ENCODE results near the gene UXT. TPM values are rescaled to one million over a fixed set of nuclear protein-coding genes. Genes with fewer than 3 reads are reported as not detected.

UXT gene
- total RNA-seq (100 to 1,000 TPM; 102 to 159 (median 143) TPM), polyA plus RNA-seq (100 to 1,000 TPM; 175 to 334 (median 238) TPM)

GRCh38 chrX:47658684-47659420 lies at the start of gene UXT:
Gene UXT, minus strand, starts transcription at chrX:47659180. Its CDS starts 253 bp downstream, at chrX:47658927.
- Histone ChIP-seq H3K4me1 (peaks cover 0 to 4% (median 0%) of the 10 kb centered on the region in 4 donors), H3K27ac (peak within 1 kb of the TSS; percentile 91 to 93 (median 92)), H3K9me3 (no peaks in the 10 kb centered on the region), H3K36me3 (peaks cover 0 to 17% (median 5%) of the 10 kb centered on the region in 4 donors), H3K27me3 (no peaks in the 10 kb centered on the region), H3K4me3 (peak within 1 kb of the TSS; percentile 46 to 65 (median 60))
- WGBS, 2 donors: 0 to 1% methylated on average over 54 of the region's 54 CpGs
- intact Hi-C loops (cut with DNase I): loop anchor here (5.0 to 10.0 kb wide), 3 partner anchors 178 to 1386 kb away; partner anchors contain the start of genes TFE3 and ZNF81
- peak; percentile 98 for DNase-seq
- peak; percentile 64 to 70 for TF ChIP-seq POLR2A (IDR thresholded peaks at IDR 0.05)
- no peak for TF ChIP-seq EP300 (IDR thresholded peaks at IDR 0.05)
- peak; percentile 78 to 88 (median 83) for TF ChIP-seq POLR2AphosphoS5 (IDR thresholded peaks at IDR 0.05)

GRCh38 chrX:47707031-47707780 lies 48.2 kb upstream of the UXT start:
- H3K9me3 ChIP-seq: no peaks in the 10 kb centered on the region
- TF ChIP-seq EP300 (IDR thresholded peaks at IDR 0.05) (no peak), POLR2AphosphoS5 (IDR thresholded peaks at IDR 0.05) (no peak), POLR2A (IDR thresholded peaks at IDR 0.05) (no peak)
- TF ChIP-seq, protein P1, sequence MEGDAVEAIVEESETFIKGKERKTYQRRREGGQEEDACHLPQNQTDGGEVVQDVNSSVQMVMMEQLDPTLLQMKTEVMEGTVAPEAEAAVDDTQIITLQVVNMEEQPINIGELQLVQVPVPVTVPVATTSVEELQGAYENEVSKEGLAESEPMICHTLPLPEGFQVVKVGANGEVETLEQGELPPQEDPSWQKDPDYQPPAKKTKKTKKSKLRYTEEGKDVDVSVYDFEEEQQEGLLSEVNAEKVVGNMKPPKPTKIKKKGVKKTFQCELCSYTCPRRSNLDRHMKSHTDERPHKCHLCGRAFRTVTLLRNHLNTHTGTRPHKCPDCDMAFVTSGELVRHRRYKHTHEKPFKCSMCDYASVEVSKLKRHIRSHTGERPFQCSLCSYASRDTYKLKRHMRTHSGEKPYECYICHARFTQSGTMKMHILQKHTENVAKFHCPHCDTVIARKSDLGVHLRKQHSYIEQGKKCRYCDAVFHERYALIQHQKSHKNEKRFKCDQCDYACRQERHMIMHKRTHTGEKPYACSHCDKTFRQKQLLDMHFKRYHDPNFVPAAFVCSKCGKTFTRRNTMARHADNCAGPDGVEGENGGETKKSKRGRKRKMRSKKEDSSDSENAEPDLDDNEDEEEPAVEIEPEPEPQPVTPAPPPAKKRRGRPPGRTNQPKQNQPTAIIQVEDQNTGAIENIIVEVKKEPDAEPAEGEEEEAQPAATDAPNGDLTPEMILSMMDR (IDR thresholded peaks at IDR 0.05): no peak
- no peaks in the 10 kb centered on the region for H3K27me3 ChIP-seq
- H3K36me3 ChIP-seq: no peaks in the 10 kb centered on the region
- DNase-seq: no peak
- no peaks in the 10 kb centered on the region for H3K4me1 ChIP-seq
- no peak overlapping the region for H3K27ac ChIP-seq
- intact Hi-C loops (cut with DNase I): no loop called here
- WGBS, 2 donors: 72 to 81% methylated on average over 7 of the region's 7 CpGs
- H3K4me3 ChIP-seq: no peak overlapping the region

- no peak overlapping the region for H3K27ac ChIP-seq
- intact Hi-C loops (cut with DNase I): no loop called here
- no peak for DNase-seq
Observed at GRCh38 chrX:47706575-47706974, 47.6 kb upstream of the UXT start.

DNA sequence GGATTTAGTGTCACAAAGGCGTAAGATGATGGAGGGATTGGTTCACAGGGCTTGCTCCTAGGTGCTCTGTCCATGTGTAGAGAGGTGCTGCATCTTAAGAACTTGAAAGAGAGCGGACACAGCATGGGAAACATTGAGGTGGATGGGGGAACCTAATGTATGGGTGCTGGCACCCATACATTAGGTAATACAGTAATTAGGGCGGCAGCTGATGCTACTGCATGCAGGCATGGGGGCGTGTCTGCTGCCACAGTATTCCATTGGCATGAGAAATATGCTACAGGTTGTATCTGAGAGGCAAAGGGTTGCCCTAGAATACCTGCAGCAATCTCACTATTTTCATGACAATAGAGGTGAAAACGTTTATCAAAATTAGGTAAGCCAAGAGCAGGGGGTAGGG lies 45.8 kb upstream of the UXT start:
- DNase-seq: no peak
- 85 to 88% methylated on average over 5 of the region's 5 CpGs for WGBS, 2 donors
- no peaks in the 10 kb centered on the region for H3K4me1 ChIP-seq
- no peak for TF ChIP-seq EP300 (IDR thresholded peaks at IDR 0.05)
- no peak for TF ChIP-seq POLR2AphosphoS5 (IDR thresholded peaks at IDR 0.05)
- no peaks in the 10 kb centered on the region for H3K36me3 ChIP-seq
- no peaks in the 10 kb centered on the region for H3K27me3 ChIP-seq
- intact Hi-C loops (cut with DNase I): no loop called here
- H3K4me3 ChIP-seq: no peak overlapping the region
- H3K27ac ChIP-seq: no peak overlapping the region
- H3K9me3 ChIP-seq: no peaks in the 10 kb centered on the region

More at GRCh38 chrX:47706575-47706974, 47.6 kb upstream of the UXT start:
- TF ChIP-seq, protein P1 (IDR thresholded peaks at IDR 0.05): no peak
- TF ChIP-seq EP300 (IDR thresholded peaks at IDR 0.05): no peak
- TF ChIP-seq POLR2A (IDR thresholded peaks at IDR 0.05): no peak
- no peak for TF ChIP-seq POLR2AphosphoS5 (IDR thresholded peaks at IDR 0.05)
- Histone ChIP-seq H3K36me3 (no peaks in the 10 kb centered on the region), H3K27me3 (no peaks in the 10 kb centered on the region), H3K4me1 (no peaks in the 10 kb centered on the region), H3K9me3 (no peaks in the 10 kb centered on the region), H3K4me3 (no peak overlapping the region)
- WGBS, 2 donors: 70 to 80% methylated on average over 3 of the region's 3 CpGs

DNA sequence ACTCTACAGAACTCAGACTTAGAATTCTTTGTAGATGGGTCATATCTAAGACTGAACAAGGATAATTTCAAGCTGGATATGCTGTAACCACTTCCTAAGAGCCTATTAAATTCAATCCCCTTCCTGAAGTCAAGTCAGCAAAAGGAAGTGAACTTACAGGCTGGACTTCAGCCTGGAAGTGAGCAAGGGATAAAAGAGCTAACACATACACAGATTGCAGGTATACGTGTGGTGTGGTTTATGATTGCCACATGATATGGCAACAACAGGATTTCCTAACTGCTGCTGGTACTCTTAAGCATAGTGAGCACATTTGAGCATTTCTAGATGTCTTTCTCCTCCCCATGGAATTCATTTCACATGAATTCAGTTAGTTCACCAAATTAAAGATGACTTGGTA lies 38.2 kb upstream of the UXT start:
- no peak overlapping the region for H3K27ac ChIP-seq
- DNase-seq: no peak
- no peaks in the 10 kb centered on the region for H3K4me1 ChIP-seq
- H3K36me3 ChIP-seq: no peaks in the 10 kb centered on the region
- H3K27me3 ChIP-seq: no peaks in the 10 kb centered on the region
- TF ChIP-seq, protein P1 (IDR thresholded peaks at IDR 0.05): no peak
- TF ChIP-seq EP300 (IDR thresholded peaks at IDR 0.05) (no peak), POLR2AphosphoS5 (IDR thresholded peaks at IDR 0.05) (no peak), POLR2A (IDR thresholded peaks at IDR 0.05) (no peak)
- intact Hi-C loops (cut with DNase I): no loop called here
- H3K4me3 ChIP-seq: no peak overlapping the region
- 16 to 33% methylated on average over 1 of the region's 1 CpG for WGBS, 2 donors
- no peaks in the 10 kb centered on the region for H3K9me3 ChIP-seq
